Mesenchymal stem cell (in vitro differentiated cells and primary cell): ENCODE results near the gene PRICKLE1.

Experiments used
- DNase-seq: peaks from one replicate; pipeline ENCODE4 v3.0.0-alpha.2; 2013
- H2AFZ ChIP-seq: one replicate; pipeline ENCODE4 v1.6.1; 2013; ENCODE audit warnings: low read depth, mild to moderate bottlenecking, control low read depth, inconsistent platforms, low read length, moderate library complexity
- H2AK5ac ChIP-seq: 2 replicates; pipeline ENCODE4 v1.6.1; 2013; ENCODE audit warnings: low read length, moderate library complexity, mild to moderate bottlenecking, inconsistent platforms; ENCODE audit not compliant: severe bottlenecking
- H2BK120ac ChIP-seq: one replicate; pipeline ENCODE4 v1.6.1; 2013; ENCODE audit warnings: low read depth, mild to moderate bottlenecking, inconsistent platforms, low read length, moderate library complexity
- H2BK12ac ChIP-seq, 2 experiments: one replicate each; pipeline ENCODE4 v1.6.1; 2013; ENCODE audit warnings: inconsistent platforms in 2 of 2, low read length in 2 of 2, mild to moderate bottlenecking in 2 of 2, moderate library complexity in 2 of 2, control low read depth in 1 of 2
- H2BK15ac ChIP-seq: one replicate; pipeline ENCODE4 v1.6.1; 2013; ENCODE audit warnings: mild to moderate bottlenecking, low read depth, inconsistent platforms; ENCODE audit not compliant: poor library complexity, severe bottlenecking
- H2BK5ac ChIP-seq: 2 replicates; pipeline ENCODE4 v1.6.1; 2013; ENCODE audit warnings: low read depth, mild to moderate bottlenecking, low read length, control low read depth, inconsistent platforms; ENCODE audit not compliant: poor library complexity, severe bottlenecking
- H3K14ac ChIP-seq, 2 experiments: one replicate each; pipeline ENCODE4 v1.6.1; 2013; ENCODE audit warnings: inconsistent platforms in 2 of 2, low read length in 2 of 2, control low read depth in 1 of 2, mild to moderate bottlenecking in 1 of 2, moderate library complexity in 1 of 2
- H3K18ac ChIP-seq, 2 experiments: one replicate each; pipeline ENCODE4 v1.6.1; 2013; ENCODE audit warnings: inconsistent platforms in 2 of 2, low read length in 2 of 2, control low read depth in 1 of 2, low read depth in 1 of 2, mild to moderate bottlenecking in 1 of 2
- H3K23ac ChIP-seq, 2 experiments: one replicate each; pipeline ENCODE4 v1.6.1; 2013; ENCODE audit warnings: inconsistent platforms in 2 of 2, low read length in 2 of 2, mild to moderate bottlenecking in 2 of 2, moderate library complexity in 2 of 2, control low read depth in 1 of 2
- H3K27ac ChIP-seq: 2 replicates; pipeline ENCODE4 v1.5.1; 2013; ENCODE audit warnings: mild to moderate bottlenecking, moderate library complexity, low read length, control low read depth, inconsistent platforms; ENCODE audit not compliant: poor library complexity, severe bottlenecking
- H3K27me3 ChIP-seq, 2 experiments: 2 replicates each; pipeline versions ENCODE4 v1.6.1 to v1.7.0; 2013; ENCODE audit warnings: low read length in 2 of 2, mild to moderate bottlenecking in 2 of 2, moderate library complexity in 2 of 2, control low read depth in 1 of 2, inconsistent platforms in 1 of 2; ENCODE audit not compliant: control insufficient read depth in 1 of 2, insufficient read depth in 1 of 2
- H3K36me3 ChIP-seq, 2 experiments: 2 replicates each; pipeline versions ENCODE4 v1.6.1 to v1.7.0; 2013; ENCODE audit warnings: low read length in 2 of 2, control low read depth in 1 of 2, inconsistent platforms in 1 of 2, low read depth in 1 of 2, mild to moderate bottlenecking in 1 of 2; ENCODE audit not compliant: insufficient read depth in 2 of 2, control insufficient read depth in 1 of 2
- H3K4ac ChIP-seq, 2 experiments: one replicate each; pipeline ENCODE4 v1.6.1; 2013; ENCODE audit warnings: inconsistent platforms in 2 of 2, low read length in 2 of 2, mild to moderate bottlenecking in 2 of 2, moderate library complexity in 2 of 2, control low read depth in 1 of 2, low read depth in 1 of 2
- H3K4me1 ChIP-seq: 2 replicates; pipeline ENCODE4 v1.6.1; 2013; ENCODE audit warnings: low read depth, low read length, control low read depth; ENCODE audit not compliant: control insufficient read depth, insufficient read depth
- H3K4me2 ChIP-seq: 2 replicates; pipeline ENCODE4 v1.6.1; 2013; ENCODE audit warnings: low read length, mild to moderate bottlenecking, inconsistent platforms; ENCODE audit not compliant: poor library complexity, severe bottlenecking
- H3K4me3 ChIP-seq, 2 experiments: 2 replicates each; pipeline versions ENCODE4 v1.5.1 to v1.7.0; 2013; ENCODE audit warnings: low read length in 2 of 2, mild to moderate bottlenecking in 2 of 2, control low read depth in 1 of 2, low read depth in 1 of 2; ENCODE audit not compliant: insufficient read depth in 1 of 2
- H3K79me1 ChIP-seq: replicated peaks from 2 replicates; pipeline ENCODE4 v1.6.1; 2013; ENCODE audit warnings: mild to moderate bottlenecking, control low read depth, low read length, inconsistent platforms; ENCODE audit not compliant: poor library complexity, severe bottlenecking
- H3K9ac ChIP-seq: 2 replicates; pipeline ENCODE4 v1.7.0; 2013; ENCODE audit warnings: mild to moderate bottlenecking, low read length, moderate library complexity
- H3K9me3 ChIP-seq: 2 replicates; pipeline ENCODE4 v1.7.0; 2013; ENCODE audit warnings: mild to moderate bottlenecking, low read length; ENCODE audit not compliant: control insufficient read depth
- H4K8ac ChIP-seq: one replicate; pipeline ENCODE4 v1.6.1; 2013; ENCODE audit warnings: inconsistent platforms, mild to moderate bottlenecking, low read length, moderate library complexity
- H4K91ac ChIP-seq: one replicate; pipeline ENCODE4 v1.6.1; 2013; ENCODE audit warnings: mild to moderate bottlenecking, low read length, inconsistent platforms
- WGBS: methylation state at CpG from one replicate; pipeline ENCODE4 v1.1.7; 2013; ENCODE audit warnings: mixed read lengths; 5-methylcytosine and 5-hydroxymethylcytosine counted together

PRICKLE1 gene

GRCh38 chr12:42462486-42462885, 127.1 kb downstream of the PRICKLE1 start:
- Histone ChIP-seq H3K14ac (no peak overlapping the region), H2BK5ac (no peak overlapping the region), H3K18ac (no peak overlapping the region), H3K79me1 (peaks cover 21% of the 10 kb centered on the region), H3K9me3 (no peaks in the 10 kb centered on the region), H3K9ac (no peak overlapping the region), H3K4ac (no peak overlapping the region), H4K91ac (no peak overlapping the region), H2BK12ac (no peak overlapping the region), H3K4me3 (no peak overlapping the region), H3K4me2 (no peak overlapping the region), H3K4me1 (no peaks in the 10 kb centered on the region), H2BK15ac (no peak overlapping the region), H3K27me3 (no peaks in the 10 kb centered on the region), H3K23ac (no peak overlapping the region), H2AK5ac (no peak overlapping the region), H4K8ac (no peak overlapping the region), H2BK120ac (no peak overlapping the region), H3K27ac (no peak overlapping the region), H3K36me3 (peaks cover 55 to 94% of the 10 kb centered on the region in 2 experiments), H2AFZ (no peak overlapping the region)
- WGBS, result 89% methylated on average over 3 of the region's 3 CpGs
- DNase-seq, result no peak

GRCh38 chr12:42459336-42459847, 130.2 kb downstream of the PRICKLE1 start:
- WGBS, result 87% methylated on average over 11 of the region's 12 CpGs
- Histone ChIP-seq H3K9me3 (no peaks in the 10 kb centered on the region), H3K4me1 (no peaks in the 10 kb centered on the region), H3K79me1 (peaks cover 24% of the 10 kb centered on the region), H3K27me3 (no peaks in the 10 kb centered on the region), H3K36me3 (peaks cover 47 to 79% of the 10 kb centered on the region in 2 experiments), H3K9ac (no peak overlapping the region), H3K27ac (no peak overlapping the region), H2BK15ac (no peak overlapping the region), H3K18ac (no peak overlapping the region), H3K4me3 (no peak overlapping the region), H4K91ac (no peak overlapping the region), H2AK5ac (no peak overlapping the region), H4K8ac (no peak overlapping the region), H2AFZ (no peak overlapping the region), H3K14ac (no peak overlapping the region), H3K4ac (no peak overlapping the region), H2BK5ac (no peak overlapping the region), H3K4me2 (no peak overlapping the region), H2BK12ac (no peak overlapping the region), H2BK120ac (no peak overlapping the region), H3K23ac (no peak overlapping the region)
- no peak for DNase-seq

GRCh38 chr12:42458575-42458974, 131.0 kb downstream of the PRICKLE1 start:
- Histone ChIP-seq H3K9me3 (no peaks in the 10 kb centered on the region), H3K36me3 (peaks cover 41 to 71% of the 10 kb centered on the region in 2 experiments), H2BK5ac (no peak overlapping the region), H3K23ac (no peak overlapping the region), H3K4me1 (peaks cover under 1% of the 10 kb centered on the region), H3K4ac (no peak overlapping the region), H3K27ac (no peak overlapping the region), H3K9ac (no peak overlapping the region), H3K18ac (no peak overlapping the region), H3K27me3 (no peaks in the 10 kb centered on the region), H4K91ac (no peak overlapping the region), H4K8ac (no peak overlapping the region), H3K4me3 (no peak overlapping the region), H2AFZ (no peak overlapping the region), H3K4me2 (no peak overlapping the region), H2BK15ac (no peak overlapping the region), H2BK12ac (no peak overlapping the region), H2AK5ac (no peak overlapping the region), H2BK120ac (no peak overlapping the region), H3K79me1 (peaks cover 26% of the 10 kb centered on the region), H3K14ac (no peak overlapping the region)
- 100% methylated on average over 1 of the region's 2 CpGs for WGBS
- no peak for DNase-seq

GRCh38 chr12:42450248-42450647, 139.3 kb downstream of the PRICKLE1 start:
- no peak overlapping the region for H2BK5ac ChIP-seq
- no peak overlapping the region for H2BK12ac ChIP-seq
- H2AK5ac ChIP-seq, result no peak overlapping the region
- no peak overlapping the region for H3K23ac ChIP-seq
- no peak for DNase-seq
- peak overlapping the region; percentile 2 for H3K27ac ChIP-seq
- no peak overlapping the region for H2BK15ac ChIP-seq
- H3K4me1 ChIP-seq, result peaks cover 6% of the 10 kb centered on the region
- H3K4me2 ChIP-seq, result no peak overlapping the region
- H4K8ac ChIP-seq, result no peak overlapping the region
- H3K9ac ChIP-seq, result no peak overlapping the region
- no peak overlapping the region for H2BK120ac ChIP-seq
- H2AFZ ChIP-seq, result no peak overlapping the region
- H3K79me1 ChIP-seq, result peaks cover 11% of the 10 kb centered on the region
- 78% methylated on average over 2 of the region's 2 CpGs for WGBS
- H3K14ac ChIP-seq, result no peak overlapping the region
- no peak overlapping the region for H4K91ac ChIP-seq
- H3K36me3 ChIP-seq, result peaks cover 8 to 23% of the 10 kb centered on the region in 2 experiments
- H3K9me3 ChIP-seq, result no peaks in the 10 kb centered on the region
- no peak overlapping the region for H3K18ac ChIP-seq
- no peak overlapping the region for H3K4me3 ChIP-seq
- no peaks in the 10 kb centered on the region for H3K27me3 ChIP-seq
- H3K4ac ChIP-seq, result no peak overlapping the region
